ENCODE measurements around the gene KDM4B. TPM values are rescaled to one million over a fixed set of nuclear protein-coding genes. Genes with fewer than 3 reads are reported as not detected.
"Not testable (repeated sequence)": the region's sequence is repeated elsewhere in the genome, so short reads cannot be mapped to it uniquely, and the experiment has no call there.

Gene KDM4B
- total RNA-seq, 1 donor from 2014 or later = 38.1 TPM

- peak; percentile 35 for ATAC-seq
- DNase-seq (ENCODE audit: low spot score) = no peak
These were observed 42.7 kb downstream of the KDM4B start for GRCh38 chr19:5011476-5012238.

- DNase-seq (ENCODE audit: low spot score) = no peak
These were observed 44.0 kb downstream of the KDM4B start for GRCh38 chr19:5012688-5013457.

GRCh38 chr19:5013761-5014160 is 44.8 kb downstream of the KDM4B start:
- DNase-seq (ENCODE audit: low spot score) (no peak), ATAC-seq (no peak)

More at GRCh38 chr19:5012688-5013457, 44.0 kb downstream of the KDM4B start:
- ATAC-seq = no peak

GRCh38 chr19:5014941-5015340 is 46.0 kb downstream of the KDM4B start:
- no peak for DNase-seq (ENCODE audit: low spot score)
- ATAC-seq = no peak

GRCh38 chr19:5016268-5016667 is 47.4 kb downstream of the KDM4B start:
- ATAC-seq (no peak), DNase-seq (ENCODE audit: low spot score) (no peak)

- ATAC-seq (no peak), DNase-seq (ENCODE audit: low spot score) (no peak)
These were observed 47.9 kb downstream of the KDM4B start for GRCh38 chr19:5016781-5017180.

GRCh38 chr19:5017235-5017634 is 48.3 kb downstream of the KDM4B start:
- DNase-seq (ENCODE audit: low spot score) = no peak
- no peak for ATAC-seq

- DNase-seq (ENCODE audit: low spot score) = no peak
- no peak for ATAC-seq
These were observed 49.5 kb downstream of the KDM4B start for GRCh38 chr19:5018224-5019015.

GRCh38 chr19:5020368-5020767 is 51.5 kb downstream of the KDM4B start:
- no peak for DNase-seq (ENCODE audit: low spot score)
- ATAC-seq = no peak

- DNase-seq (ENCODE audit: low spot score) (no peak), ATAC-seq (peak; percentile 41)
These were observed 52.1 kb downstream of the KDM4B start for GRCh38 chr19:5021046-5021445.

GRCh38 chr19:5022066-5022860 is 53.4 kb downstream of the KDM4B start:
- ATAC-seq = no peak
- DNase-seq (ENCODE audit: low spot score) = no peak

- DNase-seq (ENCODE audit: low spot score) = no peak
- ATAC-seq = peak; percentile 42
These were observed 54.2 kb downstream of the KDM4B start for GRCh38 chr19:5023128-5023571.

GRCh38 chr19:5024282-5024681 is 55.4 kb downstream of the KDM4B start:
- ATAC-seq = no peak

GRCh38 chr19:5025027-5025426 is 56.1 kb downstream of the KDM4B start:
- ATAC-seq (no peak), DNase-seq (ENCODE audit: low spot score) (no peak)

More at GRCh38 chr19:5024282-5024681, 55.4 kb downstream of the KDM4B start:
- DNase-seq (ENCODE audit: low spot score) = no peak

GRCh38 chr19:5026706-5027273 is 57.9 kb downstream of the KDM4B start:
- DNase-seq (ENCODE audit: low spot score) (peak; percentile 43), ATAC-seq (no peak)

GRCh38 chr19:5028229-5028886 is 59.4 kb downstream of the KDM4B start:
- no peak for DNase-seq (ENCODE audit: low spot score)

GRCh38 chr19:5029596-5029995 is 60.7 kb downstream of the KDM4B start:
- DNase-seq (ENCODE audit: low spot score) = not testable (repeated sequence)
- ATAC-seq = peak; percentile 27

More at GRCh38 chr19:5028229-5028886, 59.4 kb downstream of the KDM4B start:
- no peak for ATAC-seq

- DNase-seq (ENCODE audit: low spot score) (no peak), ATAC-seq (no peak)
These were observed 61.4 kb downstream of the KDM4B start for GRCh38 chr19:5030136-5030820.

- ATAC-seq (peak; percentile 22), DNase-seq (ENCODE audit: low spot score) (no peak)
These were observed 61.9 kb downstream of the KDM4B start for GRCh38 chr19:5030822-5031221.

Measured in left lobe of liver (tissue), 2 donors.